GM12872 (cell line): Measurements from ENCODE around the gene RNF145.

Experiments used
- TF ChIP-seq, protein P1 (sequence below): IDR thresholded peaks from 3 replicates; pipeline ENCODE4 v1.5.1; 2011; ENCODE audit warnings: low read depth, mild to moderate bottlenecking, low read length, moderate library complexity; ENCODE audit not compliant: insufficient read depth

Gene RNF145

DNA sequence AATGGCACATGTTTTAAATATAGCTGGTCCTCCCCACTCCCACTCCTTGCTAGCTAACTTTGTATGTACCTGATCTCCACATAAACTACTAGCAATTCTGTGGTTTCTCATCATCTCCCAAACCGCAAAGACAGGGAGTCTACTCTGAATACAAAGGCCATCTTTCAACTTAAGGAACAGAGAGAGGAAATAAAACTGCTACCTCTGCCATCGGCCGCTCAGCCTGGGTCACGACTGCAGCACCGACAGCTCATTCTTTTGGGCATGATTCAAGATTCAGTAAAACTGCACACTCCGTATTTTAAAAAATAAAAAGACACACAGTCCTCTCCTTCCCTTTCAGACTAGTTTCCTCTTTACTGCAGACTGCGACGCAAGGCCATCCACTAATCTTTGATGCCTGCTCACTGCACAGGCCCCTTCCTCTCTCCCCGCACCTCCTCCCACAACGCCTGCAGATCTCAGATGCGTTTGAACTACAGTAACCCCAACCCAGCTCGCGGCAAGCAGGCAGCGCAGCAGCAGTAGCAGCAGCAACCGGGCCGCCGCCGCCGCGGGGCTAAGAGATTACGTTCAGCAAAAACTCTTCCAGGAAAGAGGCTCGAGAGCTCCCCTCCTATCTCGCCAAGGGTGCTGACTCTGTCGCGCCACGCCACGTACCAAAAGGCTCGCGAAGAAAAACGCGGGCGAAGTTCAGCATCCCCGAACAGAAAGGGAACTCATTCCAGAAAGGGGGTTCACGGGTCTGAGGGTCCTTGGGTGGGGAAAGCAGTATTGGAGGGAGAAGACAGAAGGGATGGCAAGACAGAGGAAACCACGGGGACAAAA is 1.5 kb downstream of the RNF145 start:
- TF ChIP-seq, protein P1, sequence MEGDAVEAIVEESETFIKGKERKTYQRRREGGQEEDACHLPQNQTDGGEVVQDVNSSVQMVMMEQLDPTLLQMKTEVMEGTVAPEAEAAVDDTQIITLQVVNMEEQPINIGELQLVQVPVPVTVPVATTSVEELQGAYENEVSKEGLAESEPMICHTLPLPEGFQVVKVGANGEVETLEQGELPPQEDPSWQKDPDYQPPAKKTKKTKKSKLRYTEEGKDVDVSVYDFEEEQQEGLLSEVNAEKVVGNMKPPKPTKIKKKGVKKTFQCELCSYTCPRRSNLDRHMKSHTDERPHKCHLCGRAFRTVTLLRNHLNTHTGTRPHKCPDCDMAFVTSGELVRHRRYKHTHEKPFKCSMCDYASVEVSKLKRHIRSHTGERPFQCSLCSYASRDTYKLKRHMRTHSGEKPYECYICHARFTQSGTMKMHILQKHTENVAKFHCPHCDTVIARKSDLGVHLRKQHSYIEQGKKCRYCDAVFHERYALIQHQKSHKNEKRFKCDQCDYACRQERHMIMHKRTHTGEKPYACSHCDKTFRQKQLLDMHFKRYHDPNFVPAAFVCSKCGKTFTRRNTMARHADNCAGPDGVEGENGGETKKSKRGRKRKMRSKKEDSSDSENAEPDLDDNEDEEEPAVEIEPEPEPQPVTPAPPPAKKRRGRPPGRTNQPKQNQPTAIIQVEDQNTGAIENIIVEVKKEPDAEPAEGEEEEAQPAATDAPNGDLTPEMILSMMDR: no peak

DNA sequence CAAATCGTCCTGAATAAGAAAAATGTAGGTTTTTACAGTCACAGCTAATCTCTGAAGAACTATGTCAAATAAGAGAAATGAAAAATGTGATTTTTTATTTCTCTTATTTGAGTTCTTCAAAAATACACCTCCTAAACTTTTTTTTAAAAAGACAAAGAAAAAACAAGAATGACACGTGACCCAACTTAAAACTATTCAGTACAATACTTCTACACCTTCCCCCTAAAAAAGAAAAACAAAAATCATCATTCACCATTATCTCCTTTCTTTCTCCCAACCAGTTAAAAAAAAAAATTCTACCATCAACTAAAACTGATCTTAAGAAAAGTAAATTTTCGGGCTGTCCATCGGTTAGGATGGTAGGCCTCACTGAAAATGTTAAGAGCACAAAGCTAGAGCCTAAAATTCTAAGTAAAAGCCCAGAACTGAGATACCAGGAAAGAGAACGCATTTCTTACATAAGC is 2.1 kb downstream of the RNF145 start:
- TF ChIP-seq, protein P1: no peak

DNA sequence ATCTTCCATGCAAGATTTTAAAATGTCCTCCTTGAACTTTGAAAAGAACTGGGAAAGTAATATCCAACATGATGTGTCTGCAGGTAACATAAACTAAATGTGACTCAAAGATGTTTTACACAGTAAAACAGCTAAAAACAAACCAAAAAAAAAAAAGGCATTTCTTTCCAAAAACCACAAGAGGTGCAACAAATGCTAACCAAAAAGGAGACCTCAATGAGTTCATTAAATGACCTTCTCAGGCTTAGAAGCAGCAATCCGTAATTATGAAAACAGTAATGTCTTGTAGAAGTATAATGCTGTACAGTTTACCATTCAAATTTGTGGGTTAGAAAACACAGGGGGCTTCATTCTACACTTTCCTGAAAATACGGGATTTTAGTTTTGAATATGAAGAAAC is 2.5 kb downstream of the RNF145 start:
- TF ChIP-seq, protein P1: no peak

DNA sequence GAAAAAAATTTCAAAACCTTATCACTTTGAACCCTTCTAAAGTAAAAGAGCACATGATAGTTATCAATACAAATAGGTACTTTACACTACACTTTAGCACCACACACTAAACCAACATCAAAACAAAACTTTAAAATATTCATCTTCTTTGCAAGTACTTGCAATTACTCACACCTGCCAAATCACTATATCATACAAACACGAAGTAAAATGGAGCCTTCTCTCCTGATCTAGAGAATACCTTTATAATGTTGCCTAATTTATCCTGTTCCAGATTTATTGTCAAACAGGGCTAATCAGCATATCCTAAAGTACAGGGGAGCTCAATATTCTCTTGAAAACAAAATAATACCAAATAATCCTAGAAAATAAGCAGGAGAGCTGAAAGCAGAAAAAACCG is 3.0 kb downstream of the RNF145 start:
- TF ChIP-seq, protein P1: no peak

DNA sequence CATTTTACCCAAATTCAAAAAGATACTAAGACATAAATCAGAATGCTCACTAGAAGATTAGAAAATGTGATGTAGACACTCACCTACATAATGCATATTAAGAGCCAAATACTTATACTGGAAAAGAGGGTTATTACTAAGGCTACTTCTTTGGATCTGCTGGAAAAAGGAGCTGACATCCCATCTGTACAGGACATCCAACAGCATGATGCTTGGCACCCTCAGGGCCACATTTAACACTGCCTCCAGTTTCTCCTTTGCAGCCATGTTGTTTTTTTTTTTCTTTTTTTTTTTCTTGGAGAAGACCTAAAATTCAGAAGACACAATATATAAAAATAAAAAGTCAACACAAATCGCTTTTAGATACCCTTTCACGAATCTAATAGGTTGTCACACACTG is 6.0 kb downstream of the RNF145 start:
- TF ChIP-seq, protein P1: no peak

DNA sequence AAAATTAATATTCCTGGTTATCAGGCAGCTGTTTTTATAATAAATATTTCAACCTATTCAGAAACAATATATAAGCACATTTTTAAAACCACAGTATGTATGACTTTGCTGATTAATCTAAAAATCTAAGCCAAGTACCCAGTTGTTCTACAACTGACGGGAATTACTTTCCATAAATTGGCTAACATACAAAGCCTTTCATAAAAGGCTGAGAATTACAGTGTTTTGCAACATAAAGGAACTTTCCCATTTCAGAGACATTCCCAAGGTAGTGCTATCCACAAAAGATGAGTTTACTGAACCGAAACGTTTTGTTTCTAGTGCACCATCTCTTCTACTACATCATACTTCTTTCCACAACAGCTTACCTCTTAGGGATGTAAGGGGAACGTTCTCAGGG is 7.2 kb downstream of the RNF145 start:
- TF ChIP-seq, protein P1: no peak

DNA sequence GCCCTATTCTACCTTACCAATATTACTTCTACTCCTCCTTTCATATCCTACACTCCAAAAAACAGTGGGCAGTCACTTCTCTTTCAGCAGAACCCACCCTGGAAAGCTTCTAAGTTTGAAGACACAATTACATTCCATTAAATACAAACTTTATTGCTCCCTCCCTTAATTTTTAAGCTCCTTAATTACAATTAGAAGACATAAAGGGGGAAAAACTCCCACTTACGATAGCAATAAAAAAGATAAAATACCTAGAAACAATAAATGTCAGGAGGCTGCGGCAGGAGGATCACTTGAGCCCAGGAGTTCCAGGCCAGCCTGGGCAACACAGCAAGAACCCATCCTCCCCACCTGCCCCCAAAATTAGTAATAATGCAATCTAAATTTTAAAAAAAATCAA is 9.6 kb downstream of the RNF145 start:
- TF ChIP-seq, protein P1: no peak
